ENCODE data around the gene ATF7.
"Not testable (repeated sequence)": the region's sequence is repeated elsewhere in the genome, so short reads cannot be mapped to it uniquely, and the experiment has no call there.

Gene ATF7

GRCh38 chr12:53568809-53569557 lies 57.2 kb downstream of the ATF7 start:
- in situ Hi-C loops (cut with HindIII; ENCODE audit: low sequenced_read_pairs) = no loop called here

GRCh38 chr12:53567961-53568808 lies 58.0 kb downstream of the ATF7 start:
- in situ Hi-C loops (cut with HindIII; ENCODE audit: low sequenced_read_pairs) = no loop called here

GRCh38 chr12:53565376-53565775 lies 60.8 kb downstream of the ATF7 start:
- in situ Hi-C loops (cut with HindIII; ENCODE audit: low sequenced_read_pairs) = not testable (repeated sequence)

- in situ Hi-C loops (cut with HindIII; ENCODE audit: low sequenced_read_pairs) = no loop called here
Measured at GRCh38 chr12:53564941-53565340, 61.2 kb downstream of the ATF7 start.

- in situ Hi-C loops (cut with HindIII; ENCODE audit: low sequenced_read_pairs) = no loop called here
Measured at GRCh38 chr12:53564278-53564677, 61.9 kb downstream of the ATF7 start.

- in situ Hi-C loops (cut with HindIII; ENCODE audit: low sequenced_read_pairs) = no loop called here
Measured at GRCh38 chr12:53563452-53564028, 62.6 kb downstream of the ATF7 start.

GRCh38 chr12:53561590-53561953 lies 64.6 kb downstream of the ATF7 start:
- in situ Hi-C loops (cut with HindIII; ENCODE audit: low sequenced_read_pairs) = no loop called here

- in situ Hi-C loops (cut with HindIII; ENCODE audit: low sequenced_read_pairs) = no loop called here
Measured at GRCh38 chr12:53560912-53561589, 65.1 kb downstream of the ATF7 start.

GRCh38 chr12:53560351-53560750 lies 65.8 kb downstream of the ATF7 start:
- in situ Hi-C loops (cut with HindIII; ENCODE audit: low sequenced_read_pairs) = no loop called here

GRCh38 chr12:53558631-53559030 lies 67.6 kb downstream of the ATF7 start:
- in situ Hi-C loops (cut with HindIII; ENCODE audit: low sequenced_read_pairs) = loop anchor here (10.0 kb wide), 1 partner anchor 116 kb away; the partner anchor contains the start of gene ATP5MC2

- in situ Hi-C loops (cut with HindIII; ENCODE audit: low sequenced_read_pairs) = loop anchor here (10.0 kb wide), 1 partner anchor 122 kb away; the partner anchor contains the start of gene ATP5MC2
Measured at GRCh38 chr12:53552361-53553327, 73.5 kb downstream of the ATF7 start.

- in situ Hi-C loops (cut with HindIII; ENCODE audit: low sequenced_read_pairs) = loop anchor here (10.0 kb wide), 1 partner anchor 123 kb away; the partner anchor contains the start of gene ATP5MC2
Measured at GRCh38 chr12:53551889-53552291, 74.3 kb downstream of the ATF7 start.

- in situ Hi-C loops (cut with HindIII; ENCODE audit: low sequenced_read_pairs) = loop anchor here (10.0 kb wide), 1 partner anchor 124 kb away; the partner anchor contains the start of gene ATP5MC2
Measured at GRCh38 chr12:53550595-53550994, 75.6 kb downstream of the ATF7 start.

GRCh38 chr12:53550131-53550530 lies 76.1 kb downstream of the ATF7 start:
- in situ Hi-C loops (cut with HindIII; ENCODE audit: low sequenced_read_pairs) = loop anchor here (10.0 kb wide), 1 partner anchor 125 kb away; the partner anchor contains the start of gene ATP5MC2

GRCh38 chr12:53548354-53548753 lies 77.8 kb downstream of the ATF7 start:
- in situ Hi-C loops (cut with HindIII; ENCODE audit: low sequenced_read_pairs) = not testable (repeated sequence)

- in situ Hi-C loops (cut with HindIII; ENCODE audit: low sequenced_read_pairs) = no loop called here
Measured at GRCh38 chr12:53543539-53543938, 82.6 kb downstream of the ATF7 start.

GRCh38 chr12:53539526-53539925 lies 86.7 kb downstream of the ATF7 start:
- in situ Hi-C loops (cut with HindIII; ENCODE audit: low sequenced_read_pairs) = no loop called here

- in situ Hi-C loops (cut with HindIII; ENCODE audit: low sequenced_read_pairs) = no loop called here
Measured at GRCh38 chr12:53538209-53538689, 87.9 kb downstream of the ATF7 start.

GRCh38 chr12:53536962-53537361 lies 89.2 kb downstream of the ATF7 start:
- in situ Hi-C loops (cut with HindIII; ENCODE audit: low sequenced_read_pairs) = no loop called here

Data from endothelial cell of hepatic sinusoid (primary cell).